Measurements from ENCODE around the gene NUDT16. TPM values are rescaled to one million over a fixed set of nuclear protein-coding genes. Genes with fewer than 3 reads are reported as not detected.

NUDT16 gene
- total RNA-seq, result 11.4 and 12.8 TPM in 2 replicates

DNA sequence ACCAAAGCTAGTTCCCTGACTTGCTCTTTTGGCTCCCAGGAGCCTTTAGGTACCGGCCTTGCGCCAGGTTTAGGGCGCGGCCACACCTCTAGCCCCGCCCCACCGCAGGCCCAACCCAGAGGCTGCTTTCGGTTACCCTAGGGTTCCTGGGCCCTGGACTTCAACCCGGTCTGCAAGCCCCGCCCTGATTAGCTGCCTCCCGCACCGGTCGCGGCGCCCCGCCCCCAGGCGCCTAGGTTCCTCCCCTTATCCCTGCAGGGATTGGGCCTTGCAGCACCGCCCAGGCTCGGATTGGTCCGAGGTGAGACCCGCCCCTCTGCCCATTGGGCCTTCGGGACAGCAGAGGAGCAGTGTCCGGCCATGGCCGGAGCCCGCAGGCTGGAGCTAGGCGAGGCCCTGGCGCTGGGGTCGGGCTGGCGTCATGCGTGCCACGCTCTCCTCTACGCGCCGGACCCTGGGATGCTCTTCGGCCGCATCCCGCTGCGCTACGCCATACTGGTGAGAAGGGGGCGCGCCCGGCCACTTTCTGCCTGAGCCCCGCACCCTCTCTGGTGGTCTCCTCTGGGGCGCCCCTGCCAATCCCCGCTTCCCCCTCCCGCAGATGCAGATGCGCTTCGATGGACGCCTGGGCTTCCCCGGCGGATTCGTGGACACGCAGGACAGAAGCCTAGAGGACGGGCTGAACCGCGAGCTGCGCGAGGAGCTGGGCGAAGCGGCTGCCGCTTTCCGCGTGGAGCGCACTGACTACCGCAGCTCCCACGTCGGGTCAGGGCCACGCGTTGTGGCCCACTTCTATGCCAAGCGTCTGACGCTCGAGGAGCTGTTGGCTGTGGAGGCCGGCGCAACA is at the start of gene NUDT16:
Gene NUDT16, plus strand, starts transcription at position 330 of the 847 bp plus-strand sequence. Its CDS starts 31 bp downstream, at position 361.
- H3K4me3 ChIP-seq (ENCODE audit: low read depth, low read length), result peak within 1 kb of the TSS; percentile 91
- peak; percentile 78 for DNase-seq (ENCODE audit: low read depth)
- TF ChIP-seq, protein P1, sequence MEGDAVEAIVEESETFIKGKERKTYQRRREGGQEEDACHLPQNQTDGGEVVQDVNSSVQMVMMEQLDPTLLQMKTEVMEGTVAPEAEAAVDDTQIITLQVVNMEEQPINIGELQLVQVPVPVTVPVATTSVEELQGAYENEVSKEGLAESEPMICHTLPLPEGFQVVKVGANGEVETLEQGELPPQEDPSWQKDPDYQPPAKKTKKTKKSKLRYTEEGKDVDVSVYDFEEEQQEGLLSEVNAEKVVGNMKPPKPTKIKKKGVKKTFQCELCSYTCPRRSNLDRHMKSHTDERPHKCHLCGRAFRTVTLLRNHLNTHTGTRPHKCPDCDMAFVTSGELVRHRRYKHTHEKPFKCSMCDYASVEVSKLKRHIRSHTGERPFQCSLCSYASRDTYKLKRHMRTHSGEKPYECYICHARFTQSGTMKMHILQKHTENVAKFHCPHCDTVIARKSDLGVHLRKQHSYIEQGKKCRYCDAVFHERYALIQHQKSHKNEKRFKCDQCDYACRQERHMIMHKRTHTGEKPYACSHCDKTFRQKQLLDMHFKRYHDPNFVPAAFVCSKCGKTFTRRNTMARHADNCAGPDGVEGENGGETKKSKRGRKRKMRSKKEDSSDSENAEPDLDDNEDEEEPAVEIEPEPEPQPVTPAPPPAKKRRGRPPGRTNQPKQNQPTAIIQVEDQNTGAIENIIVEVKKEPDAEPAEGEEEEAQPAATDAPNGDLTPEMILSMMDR (conservative IDR thresholded peaks at IDR 0.05; ENCODE audit: low read depth, low read length), result no peak

GRCh38 chr3:131338948-131339640 is 42.5 kb upstream of the NUDT16 start:
- DNase-seq (ENCODE audit: low read depth), result no peak
- H3K4me3 ChIP-seq (ENCODE audit: low read depth, low read length), result no peak overlapping the region
- TF ChIP-seq, protein P1 (conservative IDR thresholded peaks at IDR 0.05; ENCODE audit: low read depth, low read length), result no peak

DNA sequence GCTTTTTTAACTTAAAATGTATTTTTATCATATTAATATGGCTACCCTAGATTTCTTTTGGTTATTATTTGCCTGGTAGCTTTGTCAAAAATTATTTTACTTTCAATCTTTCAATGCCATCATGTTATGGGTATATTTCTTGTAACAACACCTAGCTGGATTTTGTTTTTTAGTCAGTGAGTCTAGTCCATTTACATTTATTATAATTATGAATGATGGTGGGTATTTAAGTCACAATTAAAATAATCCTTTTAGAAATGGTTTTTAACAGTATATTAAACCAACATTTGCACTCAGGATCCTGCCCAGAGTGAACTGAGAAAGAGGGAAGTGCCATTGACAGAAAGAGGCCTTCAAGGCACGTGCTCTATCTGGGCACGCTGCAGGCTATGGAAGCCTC is 39.8 kb upstream of the NUDT16 start:
- no peak overlapping the region for H3K4me3 ChIP-seq (ENCODE audit: low read depth, low read length)
- DNase-seq (ENCODE audit: low read depth), result no peak
- TF ChIP-seq, protein P1 (conservative IDR thresholded peaks at IDR 0.05; ENCODE audit: low read depth, low read length), result no peak

GRCh38 chr3:131348911-131349310 is 32.7 kb upstream of the NUDT16 start:
- no peak for DNase-seq (ENCODE audit: low read depth)
- TF ChIP-seq, protein P1 (conservative IDR thresholded peaks at IDR 0.05; ENCODE audit: low read depth, low read length), result no peak

GRCh38 chr3:131349454-131349853 is 32.1 kb upstream of the NUDT16 start:
- H3K4me3 ChIP-seq (ENCODE audit: low read depth, low read length), result no peak overlapping the region
- TF ChIP-seq, protein P1 (conservative IDR thresholded peaks at IDR 0.05; ENCODE audit: low read depth, low read length), result no peak
- DNase-seq (ENCODE audit: low read depth), result no peak

More at GRCh38 chr3:131348911-131349310, 32.7 kb upstream of the NUDT16 start:
- no peak overlapping the region for H3K4me3 ChIP-seq (ENCODE audit: low read depth, low read length)

DNA sequence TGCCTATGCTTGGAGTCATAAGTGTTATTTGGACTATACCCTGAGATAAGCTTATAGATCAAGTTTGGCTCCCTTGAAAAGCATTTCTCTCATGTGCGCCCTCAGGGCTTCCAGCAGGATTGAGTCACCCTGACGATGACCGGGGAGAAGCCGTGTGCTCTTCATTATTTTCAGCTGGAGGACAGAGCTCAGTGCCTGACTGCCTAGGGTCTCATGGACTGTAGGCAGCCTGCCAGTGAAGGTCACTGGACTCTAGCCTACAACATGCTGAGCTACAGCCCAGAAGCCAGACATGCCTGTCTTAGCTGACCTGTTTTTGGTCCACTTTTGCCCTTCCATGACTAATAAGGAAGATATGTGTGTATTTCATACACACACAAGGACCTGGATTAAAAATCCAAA is 31.6 kb upstream of the NUDT16 start:
- H3K4me3 ChIP-seq (ENCODE audit: low read depth, low read length), result no peak overlapping the region
- TF ChIP-seq, protein P1 (conservative IDR thresholded peaks at IDR 0.05; ENCODE audit: low read depth, low read length), result no peak
- peak; percentile 62 for DNase-seq (ENCODE audit: low read depth)
